Spleen (tissue), 7 donors: ENCODE results near the gene FIZ1.
"Not testable (repeated sequence)": the region's sequence is repeated elsewhere in the genome, so short reads cannot be mapped to it uniquely, and the experiment has no call there.

Experiments used
- POLR2A ChIP-seq, 3 donors: fragments of 450-650 bp; IDR thresholded peaks; one replicate each; pipeline ENCODE4 v1.5.1; 2017; ENCODE audit warnings: antibody characterized with exemption in 3 of 3, mild to moderate bottlenecking in 1 of 3
- POLR2AphosphoS5 ChIP-seq, 3 donors: sonication (generic); formaldehyde crosslinking; IDR thresholded peaks; one replicate each; pipeline ENCODE4 v1.5.1; 2017; ENCODE audit warnings: antibody characterized with exemption in 3 of 3
- TF ChIP-seq, protein P1 (sequence below), 11 experiments: fragments of 200-600 bp in 7 of 11; fragments of 450-650 bp in 4 of 11; sonication (generic) in 4 of 11; IDR thresholded peaks in 8 of 11; conservative IDR thresholded peaks in 3 of 11; 1 replicate in 7 of 11; 2 replicates in 4 of 11; pipeline versions ENCODE4 v1.4.0 to v1.8.0; 2016 to 2021; ENCODE audit warnings: antibody characterized with exemption in 11 of 11, inconsistent platforms in 4 of 11, mild to moderate bottlenecking in 1 of 11
- donor health status: DM: no; HTN: no; CAD: no; lungs with moderate emphysema.
- donor health status: DM: no; HTN: no; CAD: no.
- donor health status: DM: no; HTN: no; CAD: no.

DNA sequence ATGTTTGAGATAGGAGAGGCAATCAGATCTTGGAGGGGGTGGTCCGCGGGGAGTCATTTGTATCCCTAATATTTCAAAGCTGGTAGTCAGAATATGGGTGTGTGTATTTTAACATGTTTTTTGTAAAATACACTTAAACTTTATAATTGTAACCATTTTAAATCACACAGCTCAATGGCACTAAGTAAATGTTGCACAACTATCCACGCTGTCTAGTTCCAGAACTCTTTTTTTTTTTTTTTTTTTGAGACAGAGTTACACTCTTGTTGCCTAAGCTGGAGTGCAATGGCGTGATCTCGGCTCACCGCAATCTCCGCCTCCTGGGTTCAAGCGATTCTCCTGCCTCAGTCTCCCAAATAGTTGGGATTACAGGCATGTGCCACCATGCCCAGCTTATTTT lies 15.4 kb downstream of the FIZ1 start:
- TF ChIP-seq, protein P1, sequence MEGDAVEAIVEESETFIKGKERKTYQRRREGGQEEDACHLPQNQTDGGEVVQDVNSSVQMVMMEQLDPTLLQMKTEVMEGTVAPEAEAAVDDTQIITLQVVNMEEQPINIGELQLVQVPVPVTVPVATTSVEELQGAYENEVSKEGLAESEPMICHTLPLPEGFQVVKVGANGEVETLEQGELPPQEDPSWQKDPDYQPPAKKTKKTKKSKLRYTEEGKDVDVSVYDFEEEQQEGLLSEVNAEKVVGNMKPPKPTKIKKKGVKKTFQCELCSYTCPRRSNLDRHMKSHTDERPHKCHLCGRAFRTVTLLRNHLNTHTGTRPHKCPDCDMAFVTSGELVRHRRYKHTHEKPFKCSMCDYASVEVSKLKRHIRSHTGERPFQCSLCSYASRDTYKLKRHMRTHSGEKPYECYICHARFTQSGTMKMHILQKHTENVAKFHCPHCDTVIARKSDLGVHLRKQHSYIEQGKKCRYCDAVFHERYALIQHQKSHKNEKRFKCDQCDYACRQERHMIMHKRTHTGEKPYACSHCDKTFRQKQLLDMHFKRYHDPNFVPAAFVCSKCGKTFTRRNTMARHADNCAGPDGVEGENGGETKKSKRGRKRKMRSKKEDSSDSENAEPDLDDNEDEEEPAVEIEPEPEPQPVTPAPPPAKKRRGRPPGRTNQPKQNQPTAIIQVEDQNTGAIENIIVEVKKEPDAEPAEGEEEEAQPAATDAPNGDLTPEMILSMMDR (IDR thresholded peaks at IDR 0.05 in 8 of 11, conservative IDR thresholded peaks at IDR 0.05 in 3 of 11), result not testable (repeated sequence)
- TF ChIP-seq POLR2A, POLR2AphosphoS5 (IDR thresholded peaks at IDR 0.05): not testable (repeated sequence)
